Stimulated activated naive B cell treated with anti-CD40 and anti-IgM and Interleukin-4, amounts not matched to agents 10 μg/mL and 1 μg/mL and 100 μg/mL, for 72 hours (primary cell): ENCODE results near the gene KCNJ15.
A peak's percentile ranks its signal among the peaks of the same experiment; 100 is the strongest.

ENCODE experiments used
- ATAC-seq, 2 donors: fragments of 150-1000 bp; cut with Tn5 transposase; replicated peaks; 2 replicates each; pipeline ENCODE4 v1.10.0; 2021; ENCODE audit warnings: moderate library complexity in 1 of 2
- DNase-seq: peaks from one replicate; pipeline ENCODE4 v3.0.0; 2021
- H3K27ac Mint-ChIP-seq: one replicate; pipeline ENCODE4 v1.8.0; 2022; ENCODE audit warnings: mild to moderate bottlenecking, mixed read lengths
- H3K27me3 Mint-ChIP-seq, 2 donors: one replicate each; pipeline ENCODE4 v1.8.0; 2022; ENCODE audit warnings: mixed read lengths in 2 of 2
- H3K36me3 Mint-ChIP-seq, 2 donors: one replicate each; pipeline ENCODE4 v1.8.0; 2022; ENCODE audit warnings: mixed read lengths in 2 of 2, mild to moderate bottlenecking in 1 of 2
- H3K4me1 Mint-ChIP-seq, 2 donors: one replicate each; pipeline ENCODE4 v1.8.0; 2022; ENCODE audit warnings: mixed read lengths in 2 of 2, mild to moderate bottlenecking in 1 of 2
- H3K4me3 Mint-ChIP-seq, 2 donors: one replicate each; pipeline ENCODE4 v1.8.0; 2022; ENCODE audit warnings: mild to moderate bottlenecking in 2 of 2, mixed read lengths in 2 of 2, moderate library complexity in 1 of 2
- H3K9me3 Mint-ChIP-seq, 2 donors: one replicate each; pipeline ENCODE4 v1.8.0; 2022; ENCODE audit warnings: mixed read lengths in 2 of 2, mild to moderate bottlenecking in 1 of 2

KCNJ15 gene

GRCh38 chr21:38268864-38269575 is 12.2 kb downstream of the KCNJ15 start:
- H3K27me3 Mint-ChIP-seq, result peaks cover 5 to 6% of the 10 kb centered on the region in 2 donors
- H3K4me3 Mint-ChIP-seq, result no peak overlapping the region
- H3K4me1 Mint-ChIP-seq, result peaks cover 0 to 6% of the 10 kb centered on the region in 2 donors
- no peak for ATAC-seq
- DNase-seq, result no peak
- no peak overlapping the region for H3K27ac Mint-ChIP-seq
- no peaks in the 10 kb centered on the region for H3K9me3 Mint-ChIP-seq
- no peaks in the 10 kb centered on the region for H3K36me3 Mint-ChIP-seq

GRCh38 chr21:38269576-38269936 is 12.8 kb downstream of the KCNJ15 start:
- ATAC-seq, result peak; percentile 62 to 77
- Mint-ChIP-seq H3K27me3 (peaks cover 5 to 6% of the 10 kb centered on the region in 2 donors), H3K4me1 (peaks cover 0 to 6% of the 10 kb centered on the region in 2 donors), H3K27ac (no peak overlapping the region), H3K4me3 (no peak overlapping the region), H3K9me3 (no peaks in the 10 kb centered on the region), H3K36me3 (no peaks in the 10 kb centered on the region)
- no peak for DNase-seq

- H3K27me3 Mint-ChIP-seq, result no peaks in the 10 kb centered on the region
These were observed 15.4 kb downstream of the KCNJ15 start for GRCh38 chr21:38272215-38272614.

GRCh38 chr21:38273745-38274542 is 17.2 kb downstream of the KCNJ15 start:
- ATAC-seq (peak in 1 of 2 donors; percentile 21), DNase-seq (no peak)
- H3K27me3 Mint-ChIP-seq, result no peaks in the 10 kb centered on the region
- peaks cover 0 to 6% of the 10 kb centered on the region in 2 donors for H3K4me1 Mint-ChIP-seq
- H3K9me3 Mint-ChIP-seq, result no peaks in the 10 kb centered on the region
- no peak overlapping the region for H3K27ac Mint-ChIP-seq
- no peaks in the 10 kb centered on the region for H3K36me3 Mint-ChIP-seq
- no peak overlapping the region for H3K4me3 Mint-ChIP-seq

More at GRCh38 chr21:38272215-38272614, 15.4 kb downstream of the KCNJ15 start:
- DNase-seq (no peak), ATAC-seq (no peak)
- Mint-ChIP-seq H3K27ac (no peak overlapping the region), H3K9me3 (no peaks in the 10 kb centered on the region), H3K4me1 (peaks cover 0 to 6% of the 10 kb centered on the region in 2 donors), H3K4me3 (no peak overlapping the region), H3K36me3 (no peaks in the 10 kb centered on the region)

GRCh38 chr21:38277501-38278131 is 20.8 kb downstream of the KCNJ15 start:
- no peaks in the 10 kb centered on the region for H3K36me3 Mint-ChIP-seq
- no peak overlapping the region for H3K27ac Mint-ChIP-seq
- peak in 1 of 2 donors; percentile 38 for ATAC-seq
- H3K4me3 Mint-ChIP-seq, result no peak overlapping the region
- no peaks in the 10 kb centered on the region for H3K4me1 Mint-ChIP-seq
- no peaks in the 10 kb centered on the region for H3K9me3 Mint-ChIP-seq
- no peak for DNase-seq
- H3K27me3 Mint-ChIP-seq, result no peaks in the 10 kb centered on the region

- H3K9me3 Mint-ChIP-seq, result no peaks in the 10 kb centered on the region
- DNase-seq (no peak), ATAC-seq (no peak)
- H3K36me3 Mint-ChIP-seq, result no peaks in the 10 kb centered on the region
- no peak overlapping the region for H3K4me3 Mint-ChIP-seq
- H3K4me1 Mint-ChIP-seq, result no peaks in the 10 kb centered on the region
- H3K27ac Mint-ChIP-seq, result no peak overlapping the region
- peaks cover 0 to 3% of the 10 kb centered on the region in 2 donors for H3K27me3 Mint-ChIP-seq
These were observed 23.7 kb downstream of the KCNJ15 start for GRCh38 chr21:38280454-38280853.

- ATAC-seq (no peak), DNase-seq (no peak)
- no peaks in the 10 kb centered on the region for H3K4me1 Mint-ChIP-seq
- H3K27me3 Mint-ChIP-seq, result peaks cover 0 to 3% of the 10 kb centered on the region in 2 donors
- no peak overlapping the region for H3K4me3 Mint-ChIP-seq
- H3K36me3 Mint-ChIP-seq, result no peaks in the 10 kb centered on the region
- no peaks in the 10 kb centered on the region for H3K9me3 Mint-ChIP-seq
- no peak overlapping the region for H3K27ac Mint-ChIP-seq
These were observed 24.1 kb downstream of the KCNJ15 start for GRCh38 chr21:38280867-38281266.

GRCh38 chr21:38282921-38283320 is 26.1 kb downstream of the KCNJ15 start:
- Mint-ChIP-seq H3K27ac (no peak overlapping the region), H3K36me3 (no peaks in the 10 kb centered on the region), H3K4me1 (no peaks in the 10 kb centered on the region), H3K27me3 (peaks cover 0 to 3% of the 10 kb centered on the region in 2 donors), H3K9me3 (no peaks in the 10 kb centered on the region), H3K4me3 (no peak overlapping the region)
- DNase-seq (no peak), ATAC-seq (no peak)

GRCh38 chr21:38284216-38284615 is 27.4 kb downstream of the KCNJ15 start:
- peaks cover 0 to 3% of the 10 kb centered on the region in 2 donors for H3K27me3 Mint-ChIP-seq
- H3K36me3 Mint-ChIP-seq, result no peaks in the 10 kb centered on the region
- no peak for DNase-seq
- H3K9me3 Mint-ChIP-seq, result no peaks in the 10 kb centered on the region
- no peaks in the 10 kb centered on the region for H3K4me1 Mint-ChIP-seq
- H3K4me3 Mint-ChIP-seq, result no peak overlapping the region
- H3K27ac Mint-ChIP-seq, result no peak overlapping the region
- ATAC-seq, result no peak

- no peak overlapping the region for H3K27ac Mint-ChIP-seq
These were observed 30.1 kb downstream of the KCNJ15 start for GRCh38 chr21:38286739-38287471.

GRCh38 chr21:38287476-38287875 is 30.7 kb downstream of the KCNJ15 start:
- Mint-ChIP-seq H3K27me3 (peaks cover 0 to 7% of the 10 kb centered on the region in 2 donors), H3K4me1 (no peaks in the 10 kb centered on the region), H3K9me3 (no peaks in the 10 kb centered on the region), H3K36me3 (no peaks in the 10 kb centered on the region), H3K4me3 (no peak overlapping the region), H3K27ac (no peak overlapping the region)
- DNase-seq (no peak), ATAC-seq (no peak)

More at GRCh38 chr21:38286739-38287471, 30.1 kb downstream of the KCNJ15 start:
- ATAC-seq, result no peak
- Mint-ChIP-seq H3K36me3 (no peaks in the 10 kb centered on the region), H3K4me1 (no peaks in the 10 kb centered on the region), H3K9me3 (no peaks in the 10 kb centered on the region), H3K4me3 (no peak overlapping the region), H3K27me3 (peaks cover 0 to 7% of the 10 kb centered on the region in 2 donors)
- no peak for DNase-seq

GRCh38 chr21:38289705-38290485 is 33.1 kb downstream of the KCNJ15 start:
- ATAC-seq, result peak; percentile 68 to 77
- DNase-seq, result peak; percentile 6
- H3K9me3 Mint-ChIP-seq, result no peaks in the 10 kb centered on the region
- H3K4me3 Mint-ChIP-seq, result no peak overlapping the region
- H3K27me3 Mint-ChIP-seq, result peaks cover 0 to 4% of the 10 kb centered on the region in 2 donors
- H3K4me1 Mint-ChIP-seq, result no peaks in the 10 kb centered on the region
- H3K27ac Mint-ChIP-seq, result peak overlapping the region; percentile 22
- no peaks in the 10 kb centered on the region for H3K36me3 Mint-ChIP-seq

- no peak overlapping the region for H3K4me3 Mint-ChIP-seq
- H3K36me3 Mint-ChIP-seq, result no peaks in the 10 kb centered on the region
- peaks cover 0 to 4% of the 10 kb centered on the region in 2 donors for H3K27me3 Mint-ChIP-seq
- no peaks in the 10 kb centered on the region for H3K9me3 Mint-ChIP-seq
- no peak for DNase-seq
- ATAC-seq, result no peak
- H3K4me1 Mint-ChIP-seq, result no peaks in the 10 kb centered on the region
- no peak overlapping the region for H3K27ac Mint-ChIP-seq
These were observed 34.0 kb downstream of the KCNJ15 start for GRCh38 chr21:38290809-38291208.
